ENCODE measurements around the gene USO1. TPM values are rescaled to one million over a fixed set of nuclear protein-coding genes. Genes with fewer than 3 reads are reported as not detected.

The USO1 gene
- total and polyA plus RNA-seq, 2 of the 13 experiments (the other 11 are each of a cell fraction or from before 2014, with no cell fraction given): 52.2 to 87.7 TPM

DNA sequence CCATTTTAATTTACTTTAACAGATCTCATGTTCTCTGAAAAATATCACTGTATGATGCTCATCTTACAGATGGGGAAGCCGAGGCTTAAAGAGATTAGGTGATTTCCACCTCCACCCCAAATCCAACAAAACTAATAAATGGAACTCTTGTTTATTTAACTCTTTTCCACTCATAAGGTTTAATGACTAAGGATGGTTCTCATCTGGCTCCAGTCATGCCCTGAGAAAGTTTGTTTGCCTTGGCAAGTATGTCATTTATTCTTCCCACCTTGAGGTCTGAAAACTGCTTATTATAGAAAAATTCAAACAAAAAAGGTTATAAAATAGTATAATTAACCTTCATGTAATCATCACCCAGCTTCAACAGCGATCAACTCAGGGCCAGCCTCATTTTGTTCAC lies 121.6 kb downstream of the USO1 start:
- H3K36me3 ChIP-seq (replicated peaks in 1 of 2; ENCODE audit: control insufficient read depth in 1 of 2, insufficient read depth in 2 of 2, low read length in 2 of 2): no peaks in the 10 kb centered on the region
- peaks cover 67% of the 10 kb centered on the region for H3K4me1 ChIP-seq (ENCODE audit: insufficient read depth, low read length)
- ATAC-seq (no peak), FAIRE-seq (no peak), DNase-seq (ENCODE audit: low spot score) (no peak)
- H2AFZ ChIP-seq (ENCODE audit: low read length): no peak overlapping the region
- no peak overlapping the region for H3K9ac ChIP-seq (ENCODE audit: insufficient read depth, low read depth, low read length)
- no peaks in the 10 kb centered on the region for H3K27me3 ChIP-seq (ENCODE audit: control insufficient read depth in 1 of 2, insufficient read depth in 2 of 2, low read length in 2 of 2)
- CTCF ChIA-PET (ENCODE audit: low intra/inter-chr PET ratio, low total read pairs): no interaction called here
- H3K9me3 ChIP-seq (ENCODE audit: low read length): no peaks in the 10 kb centered on the region
- no peak overlapping the region for H3K4me3 ChIP-seq (replicated peaks in 1 of 3; ENCODE audit: insufficient read depth in 1 of 3, low read depth in 2 of 3, low read length in 3 of 3)
- no peak overlapping the region for H3K4me2 ChIP-seq (ENCODE audit: low read depth, low read length)
- H3K79me2 ChIP-seq (ENCODE audit: insufficient read depth, low read length): no peaks in the 10 kb centered on the region
- H4K20me1 ChIP-seq (ENCODE audit: insufficient read depth, low read length): no peaks in the 10 kb centered on the region
- TF ChIP-seq, protein P1, sequence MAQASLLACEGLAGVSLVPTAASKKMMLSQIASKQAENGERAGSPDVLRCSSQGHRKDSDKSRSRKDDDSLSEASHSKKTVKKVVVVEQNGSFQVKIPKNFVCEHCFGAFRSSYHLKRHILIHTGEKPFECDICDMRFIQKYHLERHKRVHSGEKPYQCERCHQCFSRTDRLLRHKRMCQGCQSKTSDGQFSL (CRISPR knock-in tag; IDR thresholded peaks at IDR 0.05): no peak
- TF ChIP-seq, protein P2, sequence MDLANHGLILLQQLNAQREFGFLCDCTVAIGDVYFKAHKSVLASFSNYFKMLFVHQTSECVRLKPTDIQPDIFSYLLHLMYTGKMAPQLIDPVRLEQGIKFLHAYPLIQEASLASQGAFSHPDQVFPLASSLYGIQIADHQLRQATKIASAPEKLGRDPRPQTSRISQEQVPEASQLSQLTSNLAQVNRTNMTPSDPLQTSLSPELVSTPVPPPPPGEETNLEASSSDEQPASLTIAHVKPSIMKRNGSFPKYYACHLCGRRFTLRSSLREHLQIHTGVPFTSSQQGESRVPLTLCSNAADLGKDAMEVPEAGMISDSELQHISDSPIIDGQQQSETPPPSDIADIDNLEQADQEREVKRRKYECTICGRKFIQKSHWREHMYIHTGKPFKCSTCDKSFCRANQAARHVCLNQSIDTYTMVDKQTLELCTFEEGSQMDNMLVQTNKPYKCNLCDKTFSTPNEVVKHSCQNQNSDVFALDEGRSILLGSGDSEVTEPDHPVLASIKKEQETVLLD (CRISPR knock-in tag; IDR thresholded peaks at IDR 0.05; ENCODE audit: low read depth): no peak
- TF ChIP-seq, protein P3, sequence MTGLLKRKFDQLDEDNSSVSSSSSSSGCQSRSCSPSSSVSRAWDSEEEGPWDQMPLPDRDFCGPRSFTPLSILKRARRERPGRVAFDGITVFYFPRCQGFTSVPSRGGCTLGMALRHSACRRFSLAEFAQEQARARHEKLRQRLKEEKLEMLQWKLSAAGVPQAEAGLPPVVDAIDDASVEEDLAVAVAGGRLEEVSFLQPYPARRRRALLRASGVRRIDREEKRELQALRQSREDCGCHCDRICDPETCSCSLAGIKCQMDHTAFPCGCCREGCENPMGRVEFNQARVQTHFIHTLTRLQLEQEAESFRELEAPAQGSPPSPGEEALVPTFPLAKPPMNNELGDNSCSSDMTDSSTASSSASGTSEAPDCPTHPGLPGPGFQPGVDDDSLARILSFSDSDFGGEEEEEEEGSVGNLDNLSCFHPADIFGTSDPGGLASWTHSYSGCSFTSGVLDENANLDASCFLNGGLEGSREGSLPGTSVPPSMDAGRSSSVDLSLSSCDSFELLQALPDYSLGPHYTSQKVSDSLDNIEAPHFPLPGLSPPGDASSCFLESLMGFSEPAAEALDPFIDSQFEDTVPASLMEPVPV (CRISPR knock-in tag; IDR thresholded peaks at IDR 0.05): no peak
- TF ChIP-seq, protein P4, sequence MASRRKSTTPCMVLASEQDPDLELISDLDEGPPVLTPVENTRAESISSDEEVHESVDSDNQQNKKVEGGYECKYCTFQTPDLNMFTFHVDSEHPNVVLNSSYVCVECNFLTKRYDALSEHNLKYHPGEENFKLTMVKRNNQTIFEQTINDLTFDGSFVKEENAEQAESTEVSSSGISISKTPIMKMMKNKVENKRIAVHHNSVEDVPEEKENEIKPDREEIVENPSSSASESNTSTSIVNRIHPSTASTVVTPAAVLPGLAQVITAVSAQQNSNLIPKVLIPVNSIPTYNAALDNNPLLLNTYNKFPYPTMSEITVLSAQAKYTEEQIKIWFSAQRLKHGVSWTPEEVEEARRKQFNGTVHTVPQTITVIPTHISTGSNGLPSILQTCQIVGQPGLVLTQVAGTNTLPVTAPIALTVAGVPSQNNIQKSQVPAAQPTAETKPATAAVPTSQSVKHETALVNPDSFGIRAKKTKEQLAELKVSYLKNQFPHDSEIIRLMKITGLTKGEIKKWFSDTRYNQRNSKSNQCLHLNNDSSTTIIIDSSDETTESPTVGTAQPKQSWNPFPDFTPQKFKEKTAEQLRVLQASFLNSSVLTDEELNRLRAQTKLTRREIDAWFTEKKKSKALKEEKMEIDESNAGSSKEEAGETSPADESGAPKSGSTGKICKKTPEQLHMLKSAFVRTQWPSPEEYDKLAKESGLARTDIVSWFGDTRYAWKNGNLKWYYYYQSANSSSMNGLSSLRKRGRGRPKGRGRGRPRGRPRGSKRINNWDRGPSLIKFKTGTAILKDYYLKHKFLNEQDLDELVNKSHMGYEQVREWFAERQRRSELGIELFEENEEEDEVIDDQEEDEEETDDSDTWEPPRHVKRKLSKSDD (CRISPR knock-in tag; IDR thresholded peaks at IDR 0.05; ENCODE audit: low read depth): no peak
- TF ChIP-seq ZNF367 (CRISPR knock-in tag; IDR thresholded peaks at IDR 0.05; ENCODE audit: borderline replicate concordance): no peak
- no peak for TF ChIP-seq ZNF569 (CRISPR knock-in tag; IDR thresholded peaks at IDR 0.05; ENCODE audit: borderline replicate concordance)
- TF ChIP-seq AGO2 (optimal IDR thresholded peaks at IDR 0.05; ENCODE audit: low read depth, low read length): no peak
- no peak for TF ChIP-seq ZEB1 (IDR thresholded peaks at IDR 0.05; ENCODE audit: insufficient replicate concordance, low read depth)
- no peak for TF ChIP-seq JUN (CRISPR knock-in tag; IDR thresholded peaks at IDR 0.05)
- TF ChIP-seq SATB2 (CRISPR knock-in tag; IDR thresholded peaks at IDR 0.05): no peak
- no peak for TF ChIP-seq RELA (CRISPR knock-in tag; IDR thresholded peaks at IDR 0.05)
- intact Hi-C loops (cut with micrococcal nuclease; ENCODE audit: unreplicated experiment) (loop anchor here (5.0 kb wide), 1 partner anchor 124 kb away; the partner anchor contains the start of gene USO1), in situ Hi-C loops (cut with HindIII; ENCODE audit: extremely low pct_ligation_motif_present, low pct_unique_long_range_greater_than_20kb) (no loop called here)
- POLR2A ChIA-PET: no interaction called here
- no peak overlapping the region for H3K27ac ChIP-seq (ENCODE audit: extremely low read length, insufficient read depth, low read length)
- BruUV-seq (replicated peaks): no TSS peak
- WGBS (ENCODE audit: low lambda C conversion rate): 81% methylated on average over 2 of the region's 2 CpGs
